HG03280 (cell line): ENCODE results near the gene PLGRKT.
"Not testable (repeated sequence)": the region's sequence is repeated elsewhere in the genome, so short reads cannot be mapped to it uniquely, and the experiment has no call there.

Source experiments
- ATAC-seq: cut with Tn5 transposase; IDR thresholded peaks from one replicate; pipeline ENCODE4 v1.9.1; 2021; ENCODE audit warnings: mild to moderate bottlenecking, moderate library complexity; ENCODE audit not compliant: unreplicated experiment

Gene PLGRKT

GRCh38 chr9:5388026-5388819 lies 49.5 kb downstream of the PLGRKT start:
- no peak for ATAC-seq

GRCh38 chr9:5384436-5384835 lies 53.3 kb downstream of the PLGRKT start:
- no peak for ATAC-seq

- no peak for ATAC-seq
Observed at GRCh38 chr9:5382479-5382878, 55.2 kb downstream of the PLGRKT start.

- no peak for ATAC-seq
Observed at GRCh38 chr9:5375790-5376477, 61.8 kb downstream of the PLGRKT start.

- ATAC-seq = no peak
Observed at GRCh38 chr9:5375091-5375490, 62.6 kb downstream of the PLGRKT start.

- ATAC-seq = no peak
Observed at GRCh38 chr9:5364294-5365024, 73.3 kb downstream of the PLGRKT start.

GRCh38 chr9:5361326-5362010 lies 76.3 kb downstream of the PLGRKT start:
- no peak for ATAC-seq

GRCh38 chr9:5360341-5360740 lies 77.4 kb downstream of the PLGRKT start:
- no peak for ATAC-seq

- ATAC-seq = no peak
Observed at GRCh38 chr9:5357431-5358105, 80.2 kb downstream of the PLGRKT start.

- no peak for ATAC-seq
Observed at GRCh38 chr9:5355817-5356216, 81.9 kb downstream of the PLGRKT start.

GRCh38 chr9:5355226-5355625 lies 82.5 kb downstream of the PLGRKT start:
- ATAC-seq = no peak

GRCh38 chr9:5354184-5354583 lies 83.5 kb downstream of the PLGRKT start:
- ATAC-seq = no peak

GRCh38 chr9:5352637-5353248 lies 85.0 kb downstream of the PLGRKT start:
- ATAC-seq = no peak

GRCh38 chr9:5338992-5339981 lies 98.4 kb downstream of the PLGRKT start, which contains the start of gene RLN1:
Gene RLN1, minus strand, starts transcription at chr9:5339876. Its CDS starts 130 bp downstream, at chr9:5339746.
- ATAC-seq = peak; percentile 100

GRCh38 chr9:5336688-5337087 lies 101.0 kb downstream of the PLGRKT start:
- no peak for ATAC-seq

- ATAC-seq = not testable (repeated sequence)
Observed at GRCh38 chr9:5331276-5331675, 106.4 kb downstream of the PLGRKT start.

- ATAC-seq = no peak
Observed at GRCh38 chr9:5326893-5327548, 110.7 kb downstream of the PLGRKT start.

GRCh38 chr9:5326187-5326586 lies 111.5 kb downstream of the PLGRKT start:
- ATAC-seq = no peak
